ENCODE data around the gene KRTAP1-5. TPM values are rescaled to one million over a fixed set of nuclear protein-coding genes. Genes with fewer than 3 reads are reported as not detected.

KRTAP1-5 gene
- total and polyA plus RNA-seq, 2 donors (not counting 1 experiment from before 2014, with no cell fraction given) = not detected

GRCh38 chr17:41052566-41052965 lies 25.6 kb upstream of the KRTAP1-5 start:
- no peak overlapping the region for H3K4me2 ChIP-seq (replicated peaks; ENCODE audit: low read depth, low read length, poor library complexity, severe bottlenecking)
- DNase-seq (no peak), ATAC-seq (ENCODE audit: low read depth) (no peak)
- no peaks in the 10 kb centered on the region for H3K9me3 Mint-ChIP-seq (ENCODE audit: insufficient read depth)
- H3K27me3 ChIP-seq (replicated peaks in 1 of 4; ENCODE audit: control extremely low read depth in 1 of 4, control insufficient read depth in 3 of 4, insufficient read depth in 4 of 4, low read length in 3 of 4) = no peaks in the 10 kb centered on the region
- H3K27me3 Mint-ChIP-seq = peaks cover 38% of the 10 kb centered on the region
- no peaks in the 10 kb centered on the region for H3K4me1 ChIP-seq (ENCODE audit: control insufficient read depth in 2 of 2, insufficient read depth in 2 of 2, low read length in 2 of 2)
- H3K79me2 ChIP-seq (ENCODE audit: control insufficient read depth, insufficient read depth, low read length) = no peaks in the 10 kb centered on the region
- H3K9ac ChIP-seq (ENCODE audit: low read length) = no peak overlapping the region
- CTCF ChIA-PET = no interaction called here
- no peak overlapping the region for H3K27ac ChIP-seq (ENCODE audit: low read length in 2 of 2)
- H4K20me1 ChIP-seq (ENCODE audit: control insufficient read depth, insufficient read depth, low read length, poor library complexity, severe bottlenecking) = no peaks in the 10 kb centered on the region
- intact Hi-C loops (cut with micrococcal nuclease) = no loop called here
- no peaks in the 10 kb centered on the region for H3K36me3 ChIP-seq (replicated peaks in 1 of 2; ENCODE audit: control extremely low read depth in 1 of 2, control insufficient read depth in 1 of 2, extremely low read depth in 1 of 2, insufficient read depth in 2 of 2, low read length in 1 of 2)
- no peak overlapping the region for H2AFZ ChIP-seq (ENCODE audit: insufficient read depth, low read depth, low read length, poor library complexity, severe bottlenecking)
- no peak overlapping the region for H3K27ac Mint-ChIP-seq
- no peak overlapping the region for H3K4me3 Mint-ChIP-seq
- no peaks in the 10 kb centered on the region for H3K4me1 Mint-ChIP-seq
- peaks cover 0 to 2% (median under 1%) of the 10 kb centered on the region in 3 donors for H3K9me3 ChIP-seq (ENCODE audit: control extremely low read depth in 1 of 3, control insufficient read depth in 2 of 3, insufficient read depth in 1 of 3, low read length in 2 of 3)
- no peak for TF ChIP-seq EZH2 (IDR thresholded peaks at IDR 0.05; ENCODE audit: borderline replicate concordance, insufficient read depth, low read depth, low read length, poor library complexity, severe bottlenecking)
- TF ChIP-seq CTCF (IDR thresholded peaks at IDR 0.05) = no peak
- H3K4me3 ChIP-seq (ENCODE audit: control extremely low read depth in 1 of 5, extremely low read depth in 1 of 5, insufficient read depth in 1 of 5, low read depth in 2 of 5, low read length in 4 of 5) = no peak overlapping the region
- POLR2A ChIA-PET = no interaction called here

- CTCF ChIA-PET = no interaction called here
- no peak overlapping the region for H2AFZ ChIP-seq (ENCODE audit: insufficient read depth, low read depth, low read length, poor library complexity, severe bottlenecking)
- peaks cover 0 to 2% (median 0%) of the 10 kb centered on the region in 4 experiments for H3K27me3 ChIP-seq (replicated peaks in 1 of 4; ENCODE audit: control extremely low read depth in 1 of 4, control insufficient read depth in 3 of 4, insufficient read depth in 4 of 4, low read length in 3 of 4)
- no peaks in the 10 kb centered on the region for H4K20me1 ChIP-seq (ENCODE audit: control insufficient read depth, insufficient read depth, low read length, poor library complexity, severe bottlenecking)
- Mint-ChIP-seq H3K27me3 (peaks cover 37% of the 10 kb centered on the region), H3K4me3 (no peak overlapping the region), H3K27ac (no peak overlapping the region), H3K4me1 (peaks cover 2% of the 10 kb centered on the region), H3K9me3 (ENCODE audit: insufficient read depth) (no peaks in the 10 kb centered on the region)
- intact Hi-C loops (cut with micrococcal nuclease) = no loop called here
- DNase-seq (no peak), ATAC-seq (ENCODE audit: low read depth) (no peak)
- TF ChIP-seq CTCF (IDR thresholded peaks at IDR 0.05) (no peak), EZH2 (IDR thresholded peaks at IDR 0.05; ENCODE audit: borderline replicate concordance, insufficient read depth, low read depth, low read length, poor library complexity, severe bottlenecking) (no peak)
- POLR2A ChIA-PET = no interaction called here
- H3K36me3 ChIP-seq (replicated peaks in 1 of 2; ENCODE audit: control extremely low read depth in 1 of 2, control insufficient read depth in 1 of 2, extremely low read depth in 1 of 2, insufficient read depth in 2 of 2, low read length in 1 of 2) = no peaks in the 10 kb centered on the region
- H3K9me3 ChIP-seq (ENCODE audit: control extremely low read depth in 1 of 3, control insufficient read depth in 2 of 3, insufficient read depth in 1 of 3, low read length in 2 of 3) = no peaks in the 10 kb centered on the region
- no peak overlapping the region for H3K27ac ChIP-seq (ENCODE audit: low read length in 2 of 2)
- no peaks in the 10 kb centered on the region for H3K4me1 ChIP-seq (ENCODE audit: control insufficient read depth in 2 of 2, insufficient read depth in 2 of 2, low read length in 2 of 2)
- no peak overlapping the region for H3K4me2 ChIP-seq (replicated peaks; ENCODE audit: low read depth, low read length, poor library complexity, severe bottlenecking)
- H3K4me3 ChIP-seq (ENCODE audit: control extremely low read depth in 1 of 5, extremely low read depth in 1 of 5, insufficient read depth in 1 of 5, low read depth in 2 of 5, low read length in 4 of 5) = no peak overlapping the region
- no peaks in the 10 kb centered on the region for H3K79me2 ChIP-seq (ENCODE audit: control insufficient read depth, insufficient read depth, low read length)
- WGBS (ENCODE audit: insufficient coverage) = 50% methylated on average over 1 of the region's 2 CpGs
- H3K9ac ChIP-seq (ENCODE audit: low read length) = no peak overlapping the region
These were observed 22.1 kb upstream of the KRTAP1-5 start for GRCh38 chr17:41049110-41049509.

Measured in B cell (primary cell).